Lower lobe of right lung (tissue), 2 donors: Measurements from ENCODE around the gene NPBWR2. TPM values are rescaled to one million over a fixed set of nuclear protein-coding genes. Genes with fewer than 3 reads are reported as not detected.
"Not testable (repeated sequence)": the region's sequence is repeated elsewhere in the genome, so short reads cannot be mapped to it uniquely, and the experiment has no call there.

Experiments
- ATAC-seq, 2 donors: fragments of 200-7000 bp; cut with Tn5 transposase; one replicate each; pipeline ENCODE4 v1.9.1; 2020 to 2022; ENCODE audit warnings: mild to moderate bottlenecking in 2 of 2, moderate library complexity in 2 of 2
- DNase-seq: peaks from one replicate; pipeline ENCODE4 v3.0.0-alpha.2; 2020
- H3K27ac ChIP-seq: fragments of 200-600 bp; one replicate; pipeline ENCODE4 v1.8.0; 2022
- H3K27me3 ChIP-seq: fragments of 200-600 bp; one replicate; pipeline ENCODE4 v1.8.0; 2022; ENCODE audit warnings: low read depth
- H3K36me3 ChIP-seq: fragments of 200-600 bp; one replicate; pipeline ENCODE4 v1.8.0; 2022; ENCODE audit warnings: mild to moderate bottlenecking
- H3K4me1 ChIP-seq: fragments of 200-600 bp; one replicate; pipeline ENCODE4 v1.8.0; 2022
- H3K4me3 ChIP-seq: fragments of 200-600 bp; one replicate; pipeline ENCODE4 v1.8.0; 2022; ENCODE audit warnings: mild to moderate bottlenecking
- H3K9me3 ChIP-seq: fragments of 200-600 bp; one replicate; pipeline ENCODE4 v1.8.0; 2022
- intact Hi-C: fragments of 100-400 bp; cut with DNase I; formaldehyde crosslinking; loops from one replicate; pipeline ENCODE4 v1.11.0; 2022
- total RNA-seq: library from RNA; stranded (reverse); fragmentation: NEBNext Ultra II Directional; extraction: Animal tissue kit (Norgen Biotek cat#: 25700); gene quantifications from one replicate; pipeline ENCODE4 v1.2.1, GENCODE V29; 2021
- TF ChIP-seq, protein P1 (sequence below): fragments of 200-600 bp; IDR thresholded peaks from one replicate; pipeline ENCODE4 v1.8.0; 2022; ENCODE audit warnings: antibody characterized with exemption, mild to moderate bottlenecking
- donor health status: DM: no; HTN: yes; CAD: no; lungs with severe emphysema.

NPBWR2 gene
- total RNA-seq, 1 donor from 2014 or later, result not detected

DNA sequence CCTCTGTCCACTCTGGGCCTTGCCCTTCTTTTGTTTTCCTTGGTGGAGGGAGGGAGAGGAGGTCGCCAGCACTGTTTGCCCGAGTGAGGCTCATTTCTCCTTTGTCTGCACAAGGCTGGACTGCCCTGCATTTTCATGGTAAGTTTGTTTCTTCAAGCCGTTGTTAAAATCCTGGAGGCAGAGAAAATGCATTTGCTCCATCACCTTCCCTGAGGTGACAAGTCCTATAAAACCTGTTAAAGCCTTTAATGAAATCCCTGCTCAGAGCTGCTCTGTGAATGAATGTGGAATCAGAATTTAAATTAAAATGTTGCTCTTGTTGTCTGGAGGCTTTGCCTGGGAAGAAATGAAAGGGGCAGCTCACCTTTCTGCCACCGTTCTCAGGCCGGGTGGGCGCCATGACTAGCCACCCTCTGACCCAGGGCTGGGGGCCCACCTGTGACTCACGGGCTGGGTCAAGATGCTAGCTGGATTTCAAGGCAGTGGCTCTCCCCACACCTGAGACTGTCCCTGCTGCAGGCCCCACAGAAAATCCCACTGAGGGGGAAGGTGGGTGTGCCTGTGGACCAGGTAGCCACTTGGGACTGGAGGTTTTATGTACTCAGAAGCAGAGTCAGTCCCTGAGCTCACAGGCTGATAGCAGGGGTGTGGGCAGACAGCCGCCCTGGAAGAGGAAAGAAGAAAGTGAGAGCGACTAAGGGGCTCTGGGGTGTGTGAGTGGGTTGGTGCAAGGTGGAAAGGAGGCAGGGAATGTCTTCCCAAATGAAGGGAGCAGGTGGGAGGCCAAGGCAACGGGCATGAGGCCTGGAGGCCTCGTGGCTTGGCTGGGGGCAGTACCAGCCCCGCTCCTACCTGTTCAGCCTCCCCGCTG lies 32.9 kb upstream of the NPBWR2 start:
- Histone ChIP-seq H3K4me3 (no peak overlapping the region), H3K4me1 (no peaks in the 10 kb centered on the region), H3K27ac (no peak overlapping the region), H3K9me3 (no peaks in the 10 kb centered on the region), H3K27me3 (peaks cover 11% of the 10 kb centered on the region), H3K36me3 (no peaks in the 10 kb centered on the region)
- ATAC-seq, result no peak
- TF ChIP-seq, protein P1, sequence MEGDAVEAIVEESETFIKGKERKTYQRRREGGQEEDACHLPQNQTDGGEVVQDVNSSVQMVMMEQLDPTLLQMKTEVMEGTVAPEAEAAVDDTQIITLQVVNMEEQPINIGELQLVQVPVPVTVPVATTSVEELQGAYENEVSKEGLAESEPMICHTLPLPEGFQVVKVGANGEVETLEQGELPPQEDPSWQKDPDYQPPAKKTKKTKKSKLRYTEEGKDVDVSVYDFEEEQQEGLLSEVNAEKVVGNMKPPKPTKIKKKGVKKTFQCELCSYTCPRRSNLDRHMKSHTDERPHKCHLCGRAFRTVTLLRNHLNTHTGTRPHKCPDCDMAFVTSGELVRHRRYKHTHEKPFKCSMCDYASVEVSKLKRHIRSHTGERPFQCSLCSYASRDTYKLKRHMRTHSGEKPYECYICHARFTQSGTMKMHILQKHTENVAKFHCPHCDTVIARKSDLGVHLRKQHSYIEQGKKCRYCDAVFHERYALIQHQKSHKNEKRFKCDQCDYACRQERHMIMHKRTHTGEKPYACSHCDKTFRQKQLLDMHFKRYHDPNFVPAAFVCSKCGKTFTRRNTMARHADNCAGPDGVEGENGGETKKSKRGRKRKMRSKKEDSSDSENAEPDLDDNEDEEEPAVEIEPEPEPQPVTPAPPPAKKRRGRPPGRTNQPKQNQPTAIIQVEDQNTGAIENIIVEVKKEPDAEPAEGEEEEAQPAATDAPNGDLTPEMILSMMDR, result no peak
- DNase-seq, result peak; percentile 18
- intact Hi-C loops, result no loop called here

DNA sequence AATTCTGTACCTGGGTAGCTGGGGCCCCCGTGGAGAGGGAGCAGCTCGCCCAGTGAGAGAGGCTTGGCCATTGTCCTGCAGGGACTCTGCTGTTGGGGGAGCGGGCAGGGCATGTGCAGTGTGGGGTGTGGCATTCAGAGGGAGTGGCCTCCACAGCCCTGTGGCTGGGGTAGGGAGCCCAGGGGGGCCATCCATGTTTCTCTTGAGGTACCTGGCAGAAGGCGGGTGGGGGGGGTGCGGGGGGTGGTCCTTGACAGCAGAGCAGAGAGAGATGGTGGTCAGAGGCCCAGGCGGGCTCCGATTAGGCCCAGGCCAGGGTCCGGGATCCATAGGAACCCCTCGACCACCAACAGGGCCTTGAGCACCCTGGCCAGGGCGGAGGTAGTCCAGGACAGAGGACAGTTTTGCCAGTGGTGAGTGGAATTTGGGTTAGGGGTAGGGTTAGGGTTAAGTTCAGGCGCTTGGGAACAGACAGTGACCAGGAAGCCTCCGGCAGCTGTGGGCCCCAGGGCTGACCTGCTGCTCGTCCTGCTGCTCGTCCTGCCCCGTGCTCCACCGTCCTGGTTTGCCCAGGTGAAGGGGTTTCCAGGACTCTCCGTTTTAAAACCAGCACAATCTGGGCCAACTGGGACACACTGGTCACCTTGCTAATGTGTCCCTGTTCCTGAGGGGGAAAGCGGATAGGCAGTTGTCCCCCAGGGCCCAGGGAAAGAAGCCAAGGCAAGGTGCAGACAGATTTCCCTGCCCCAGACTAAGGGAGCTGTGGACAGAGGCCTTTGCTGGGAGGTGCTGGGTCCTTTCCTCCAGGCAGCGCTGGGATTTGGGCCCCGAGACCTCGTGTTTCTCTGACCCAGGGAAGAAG lies 32.1 kb upstream of the NPBWR2 start:
- DNase-seq (peak; percentile 33), ATAC-seq (no peak)
- Histone ChIP-seq H3K4me3 (no peak overlapping the region), H3K9me3 (no peaks in the 10 kb centered on the region), H3K4me1 (no peaks in the 10 kb centered on the region), H3K27ac (no peak overlapping the region), H3K36me3 (no peaks in the 10 kb centered on the region), H3K27me3 (peaks cover 11% of the 10 kb centered on the region)
- TF ChIP-seq, protein P1, result no peak
- intact Hi-C loops, result no loop called here

DNA sequence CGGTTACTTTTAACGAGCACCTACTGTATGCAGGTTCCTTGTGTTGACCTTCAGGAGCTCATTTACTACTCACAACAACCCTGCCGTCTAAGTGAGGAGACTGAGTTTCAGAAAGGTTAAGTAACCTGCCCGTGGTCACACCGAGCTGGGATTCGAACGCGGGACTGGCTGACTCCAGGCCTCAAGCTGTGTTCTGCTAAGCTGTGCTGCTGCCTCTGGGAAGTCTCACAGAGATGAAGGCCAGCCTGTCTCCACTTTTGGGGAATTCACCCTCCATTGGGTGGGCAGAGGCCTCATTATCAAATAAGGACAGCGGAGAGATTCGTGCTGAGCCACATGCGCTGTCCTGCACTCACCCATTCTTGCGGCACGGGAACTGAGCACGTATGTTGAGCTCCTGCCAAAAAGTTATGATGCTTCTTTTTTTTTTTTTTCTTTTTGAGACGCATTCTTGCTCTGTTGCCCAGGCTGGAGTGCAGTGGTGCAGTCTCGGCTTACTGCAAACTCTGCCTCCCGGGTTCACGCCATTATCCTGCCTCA lies 31.0 kb upstream of the NPBWR2 start:
- Histone ChIP-seq H3K27ac (no peak overlapping the region), H3K27me3 (peaks cover 17% of the 10 kb centered on the region), H3K9me3 (no peaks in the 10 kb centered on the region), H3K4me1 (no peaks in the 10 kb centered on the region), H3K36me3 (no peaks in the 10 kb centered on the region), H3K4me3 (no peak overlapping the region)
- DNase-seq (peak; percentile 29), ATAC-seq (no peak)
- intact Hi-C loops, result no loop called here
- TF ChIP-seq, protein P1, result no peak

DNA sequence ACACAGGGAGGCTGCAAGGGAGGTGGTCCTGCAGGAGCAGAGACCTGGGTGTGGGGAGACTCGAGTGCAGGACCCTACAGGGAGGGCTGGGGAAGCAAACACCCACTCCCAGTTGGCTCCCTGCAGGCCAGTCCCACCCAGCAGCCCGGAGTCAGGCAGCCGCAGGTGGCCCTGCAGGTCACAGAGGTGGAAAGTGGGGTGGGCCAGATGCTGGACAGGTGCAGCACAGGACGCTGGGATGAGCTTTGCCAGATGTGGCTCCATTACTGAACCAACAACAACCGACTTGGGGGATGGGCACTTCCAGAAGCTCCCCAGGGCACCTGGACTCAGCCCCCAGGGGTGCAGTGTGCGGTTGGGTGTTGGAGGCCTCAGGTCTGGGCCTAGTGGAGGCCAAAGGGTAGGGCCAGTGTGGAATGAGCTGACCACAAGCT lies 30.2 kb upstream of the NPBWR2 start:
- peaks cover 17% of the 10 kb centered on the region for H3K27me3 ChIP-seq
- intact Hi-C loops, result no loop called here
- H3K9me3 ChIP-seq, result no peaks in the 10 kb centered on the region
- H3K36me3 ChIP-seq, result no peaks in the 10 kb centered on the region
- TF ChIP-seq, protein P1, result no peak
- no peaks in the 10 kb centered on the region for H3K4me1 ChIP-seq
- ATAC-seq (no peak), DNase-seq (peak; percentile 24)
- H3K4me3 ChIP-seq, result no peak overlapping the region
- no peak overlapping the region for H3K27ac ChIP-seq

DNA sequence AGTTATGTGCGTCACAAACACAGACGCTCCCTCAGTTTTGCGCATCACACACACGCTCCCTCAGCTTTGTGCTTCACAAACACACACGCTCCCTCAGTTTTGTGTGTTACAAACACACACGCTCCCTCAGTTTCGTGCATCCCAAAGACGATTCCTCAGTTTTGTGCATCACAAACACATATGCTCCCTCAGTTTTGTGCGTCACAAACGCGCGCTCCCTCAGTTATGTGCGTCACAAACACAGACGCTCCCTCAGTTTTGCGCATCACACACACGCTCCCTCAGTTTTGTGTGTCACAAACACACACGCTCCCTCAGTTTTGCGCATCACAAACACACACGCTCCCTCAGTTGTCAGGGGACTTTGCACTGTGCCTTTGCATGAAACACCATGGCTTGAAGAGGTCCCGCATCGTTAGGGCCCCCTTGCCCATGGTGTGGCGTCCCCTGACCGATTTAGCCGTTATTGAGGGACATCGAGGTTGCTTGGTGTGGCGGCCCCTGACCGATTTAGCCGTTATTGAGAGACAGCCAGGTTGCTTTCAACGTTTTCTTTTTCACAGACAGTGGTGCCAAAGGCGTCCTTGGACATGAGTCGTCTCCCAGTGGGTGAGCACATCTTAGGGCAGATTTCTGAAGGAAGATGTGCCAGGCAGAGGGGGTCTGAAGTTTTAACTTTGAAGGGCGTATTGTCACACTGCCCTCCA lies 28.8 kb upstream of the NPBWR2 start:
- no peaks in the 10 kb centered on the region for H3K36me3 ChIP-seq
- no peaks in the 10 kb centered on the region for H3K4me1 ChIP-seq
- TF ChIP-seq, protein P1, result no peak
- intact Hi-C loops, result no loop called here
- no peak overlapping the region for H3K4me3 ChIP-seq
- H3K9me3 ChIP-seq, result no peaks in the 10 kb centered on the region
- DNase-seq, result peak; percentile 11
- ATAC-seq, result no peak
- no peak overlapping the region for H3K27ac ChIP-seq
- peaks cover 12% of the 10 kb centered on the region for H3K27me3 ChIP-seq

DNA sequence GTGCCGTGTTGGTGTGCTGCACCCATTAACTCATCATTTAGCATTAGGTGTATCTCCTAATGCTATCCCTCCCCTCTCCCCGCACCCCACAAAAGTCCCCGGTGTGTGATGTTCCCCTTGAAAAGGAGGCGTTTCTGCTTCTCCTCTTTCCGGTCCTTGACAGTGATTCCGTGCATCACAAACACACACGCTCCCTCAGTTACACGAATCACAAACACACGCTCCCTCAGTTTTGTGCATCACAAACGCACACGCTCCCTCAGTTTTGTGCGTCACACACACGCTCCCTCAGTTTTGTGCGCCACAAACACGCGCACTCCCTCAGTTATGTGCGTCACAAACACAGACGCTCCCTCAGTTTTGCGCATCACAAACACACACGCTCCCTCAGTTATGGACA lies 27.4 kb upstream of the NPBWR2 start:
- H3K4me3 ChIP-seq, intact Hi-C loops, H3K27me3 ChIP-seq, ATAC-seq, H3K27ac ChIP-seq, H3K9me3 ChIP-seq, H3K36me3 ChIP-seq, H3K4me1 ChIP-seq: not testable (repeated sequence)
- peak; percentile 11 for DNase-seq
